Ishikawa (cell line): ENCODE data around the gene NPIPB4.
"Not testable (repeated sequence)": the region's sequence is repeated elsewhere in the genome, so short reads cannot be mapped to it uniquely, and the experiment has no call there.

Source experiments
- NFIC ChIP-seq: IDR thresholded peaks from 2 replicates; pipeline ENCODE4 v1.6.1; 2012
- RAD21 ChIP-seq: IDR thresholded peaks from 2 replicates; pipeline ENCODE4 v1.6.1; 2012; ENCODE audit warnings: low read depth
- TF ChIP-seq, protein P1 (sequence below): IDR thresholded peaks from 2 replicates; pipeline ENCODE4 v1.6.1; 2012; ENCODE audit warnings: low read depth, mild to moderate bottlenecking
- TF ChIP-seq, protein P2 (sequence below): IDR thresholded peaks from 2 replicates; pipeline ENCODE4 v1.6.1; 2012

NPIPB4 gene

DNA sequence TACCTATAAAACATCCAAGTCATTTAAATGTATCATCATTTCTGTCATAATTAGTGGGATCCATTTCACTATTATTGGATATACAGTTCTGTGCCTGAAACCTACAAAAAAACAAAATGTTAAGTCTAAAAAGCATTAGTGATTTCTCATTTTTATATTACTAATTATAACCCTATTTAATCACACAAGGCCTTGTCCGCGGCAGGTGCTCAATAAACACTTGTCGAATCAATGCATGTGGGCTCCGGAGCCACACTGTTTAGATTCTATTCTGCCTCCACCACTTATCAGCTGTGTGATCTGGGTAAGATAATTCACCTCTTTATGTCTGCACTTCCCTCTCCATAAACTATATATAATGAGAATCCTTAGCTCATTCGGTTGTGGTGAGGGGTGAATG lies at the start of gene NPIPB4:
NPIPB4 (minus strand) TSS at position 101 of the 400 bp plus-strand sequence. CDS start 378 bp downstream, outside the sequence.
- TF ChIP-seq NFIC = not testable (repeated sequence)
- TF ChIP-seq, protein P1, sequence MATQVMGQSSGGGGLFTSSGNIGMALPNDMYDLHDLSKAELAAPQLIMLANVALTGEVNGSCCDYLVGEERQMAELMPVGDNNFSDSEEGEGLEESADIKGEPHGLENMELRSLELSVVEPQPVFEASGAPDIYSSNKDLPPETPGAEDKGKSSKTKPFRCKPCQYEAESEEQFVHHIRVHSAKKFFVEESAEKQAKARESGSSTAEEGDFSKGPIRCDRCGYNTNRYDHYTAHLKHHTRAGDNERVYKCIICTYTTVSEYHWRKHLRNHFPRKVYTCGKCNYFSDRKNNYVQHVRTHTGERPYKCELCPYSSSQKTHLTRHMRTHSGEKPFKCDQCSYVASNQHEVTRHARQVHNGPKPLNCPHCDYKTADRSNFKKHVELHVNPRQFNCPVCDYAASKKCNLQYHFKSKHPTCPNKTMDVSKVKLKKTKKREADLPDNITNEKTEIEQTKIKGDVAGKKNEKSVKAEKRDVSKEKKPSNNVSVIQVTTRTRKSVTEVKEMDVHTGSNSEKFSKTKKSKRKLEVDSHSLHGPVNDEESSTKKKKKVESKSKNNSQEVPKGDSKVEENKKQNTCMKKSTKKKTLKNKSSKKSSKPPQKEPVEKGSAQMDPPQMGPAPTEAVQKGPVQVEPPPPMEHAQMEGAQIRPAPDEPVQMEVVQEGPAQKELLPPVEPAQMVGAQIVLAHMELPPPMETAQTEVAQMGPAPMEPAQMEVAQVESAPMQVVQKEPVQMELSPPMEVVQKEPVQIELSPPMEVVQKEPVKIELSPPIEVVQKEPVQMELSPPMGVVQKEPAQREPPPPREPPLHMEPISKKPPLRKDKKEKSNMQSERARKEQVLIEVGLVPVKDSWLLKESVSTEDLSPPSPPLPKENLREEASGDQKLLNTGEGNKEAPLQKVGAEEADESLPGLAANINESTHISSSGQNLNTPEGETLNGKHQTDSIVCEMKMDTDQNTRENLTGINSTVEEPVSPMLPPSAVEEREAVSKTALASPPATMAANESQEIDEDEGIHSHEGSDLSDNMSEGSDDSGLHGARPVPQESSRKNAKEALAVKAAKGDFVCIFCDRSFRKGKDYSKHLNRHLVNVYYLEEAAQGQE = not testable (repeated sequence)
- TF ChIP-seq, protein P2, sequence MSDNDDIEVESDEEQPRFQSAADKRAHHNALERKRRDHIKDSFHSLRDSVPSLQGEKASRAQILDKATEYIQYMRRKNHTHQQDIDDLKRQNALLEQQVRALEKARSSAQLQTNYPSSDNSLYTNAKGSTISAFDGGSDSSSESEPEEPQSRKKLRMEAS = not testable (repeated sequence)

DNA sequence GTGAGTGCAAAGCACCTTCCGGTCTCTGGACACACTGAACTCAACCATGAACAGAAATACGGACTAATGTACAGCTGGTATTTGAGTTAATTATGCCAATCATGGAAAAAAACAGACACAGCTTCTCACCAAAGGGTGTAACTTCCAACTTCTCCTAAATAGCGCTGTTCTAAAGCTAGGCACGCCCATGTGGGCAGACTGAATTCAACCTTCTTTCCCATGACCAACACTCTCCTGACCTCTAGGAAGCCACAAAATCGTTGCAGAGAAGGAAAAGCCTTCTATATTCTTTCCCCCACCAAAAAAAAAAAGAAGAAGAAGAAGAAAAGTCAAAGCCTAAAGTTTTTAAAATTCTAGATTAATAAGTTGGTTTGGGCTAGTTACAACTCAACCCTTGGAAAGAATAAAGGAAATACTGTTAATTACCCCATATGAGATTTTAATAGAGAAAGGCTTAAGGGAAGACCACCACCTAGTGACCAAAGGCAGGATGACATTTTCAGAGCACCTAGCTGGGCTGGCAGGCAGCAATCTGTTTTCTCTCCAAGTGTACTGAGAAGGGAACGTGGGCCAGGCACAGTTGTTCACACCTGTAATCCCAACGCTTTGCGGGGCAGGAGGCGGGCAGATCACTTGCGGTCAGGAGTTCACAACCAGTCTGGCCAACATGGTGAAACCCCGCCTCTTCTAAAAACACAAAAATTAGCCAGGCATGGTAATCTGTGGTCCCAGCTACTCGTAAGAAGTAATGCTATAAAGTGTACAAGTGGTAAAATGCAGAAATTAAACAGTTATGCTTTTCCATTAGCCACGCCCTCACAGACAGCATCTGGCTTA lies 55.8 kb downstream of the NPIPB4 start:
- peak; percentile 71 for TF ChIP-seq RAD21
